OCI-LY1 (cell line): ENCODE measurements around the gene UTS2R.

Experiments used
- H2AFZ ChIP-seq: fragments of 200-600 bp; sonication (generic), shearing (Covaris generic); 2 replicates; pipeline ENCODE4 v1.6.0; 2014; ENCODE audit warnings: antibody characterized with exemption, mild to moderate bottlenecking, low read length
- H3F3A ChIP-seq: fragments of 200-600 bp; sonication (generic), shearing (Covaris generic); 2 replicates; pipeline ENCODE4 v1.6.0; 2014; ENCODE audit warnings: mild to moderate bottlenecking, antibody characterized with exemption, low read length, moderate library complexity; ENCODE audit not compliant: insufficient read depth
- H3K27ac ChIP-seq: fragments of 200-600 bp; sonication (generic); 2 replicates; pipeline ENCODE4 v1.5.1; 2014; ENCODE audit warnings: low read length, mixed run types, mild to moderate bottlenecking, low read depth; ENCODE audit not compliant: poor library complexity, severe bottlenecking
- H3K27me3 ChIP-seq: fragments of 200-600 bp; sonication (generic); 2 replicates; pipeline ENCODE4 v1.6.0; 2014; ENCODE audit warnings: antibody characterized with exemption, mild to moderate bottlenecking, low read length, moderate library complexity; ENCODE audit not compliant: insufficient read depth
- H3K36me3 ChIP-seq: fragments of 200-600 bp; sonication (generic); 2 replicates; pipeline ENCODE4 v1.6.1; 2014; ENCODE audit warnings: mild to moderate bottlenecking, antibody characterized with exemption, low read length, moderate library complexity, mixed read lengths; ENCODE audit not compliant: insufficient read depth
- H3K4me1 ChIP-seq: fragments of 200-600 bp; sonication (generic); 2 replicates; pipeline ENCODE4 v1.5.1; 2014; ENCODE audit warnings: mild to moderate bottlenecking, low read length, moderate library complexity; ENCODE audit not compliant: insufficient read depth, severe bottlenecking
- H3K4me2 ChIP-seq: fragments of 200-600 bp; sonication (generic), shearing (Covaris generic); 2 replicates; pipeline ENCODE4 v1.6.1; 2014; ENCODE audit warnings: low read length
- H3K4me3 ChIP-seq: fragments of 200-600 bp; sonication (generic); 2 replicates; pipeline ENCODE4 v1.5.1; 2014; ENCODE audit warnings: low read length, low read depth, mild to moderate bottlenecking, mixed read lengths; ENCODE audit not compliant: poor library complexity, severe bottlenecking
- H3K79me2 ChIP-seq: fragments of 200-600 bp; shearing (Covaris generic); 2 replicates; pipeline ENCODE4 v1.6.1; 2016; ENCODE audit warnings: mixed run types, low read length, mixed read lengths; ENCODE audit not compliant: insufficient read depth
- H3K9ac ChIP-seq: fragments of 200-600 bp; sonication (generic), shearing (Covaris generic); 2 replicates; pipeline ENCODE4 v1.6.1; 2014; ENCODE audit warnings: mild to moderate bottlenecking, low read length, mixed read lengths
- H3K9me2 ChIP-seq: fragments of 200-600 bp; sonication (generic), shearing (Covaris generic); 2 replicates; pipeline ENCODE4 v1.6.1; 2014; ENCODE audit warnings: low read depth, mild to moderate bottlenecking, low read length, mixed read lengths
- H3K9me3 ChIP-seq: fragments of 200-600 bp; shearing (Covaris generic); 2 replicates; pipeline ENCODE4 v1.6.1; 2014; ENCODE audit warnings: low read length, mixed read lengths
- H4K20me1 ChIP-seq: fragments of 200-600 bp; sonication (generic), shearing (Covaris generic); 2 replicates; pipeline ENCODE4 v1.6.0; 2016; ENCODE audit warnings: mild to moderate bottlenecking, low read length; ENCODE audit not compliant: insufficient read depth
- CTCF ChIP-seq: fragments of 200-600 bp; sonication (generic), shearing (Covaris generic); IDR thresholded peaks from 2 replicates; pipeline ENCODE4 v1.5.1; 2017; ENCODE audit warnings: mild to moderate bottlenecking, antibody characterized with exemption, low read length, moderate library complexity, mixed read lengths
- EZH2 ChIP-seq: fragments of 200-600 bp; sonication (generic), shearing (Covaris generic); IDR thresholded peaks from 2 replicates; pipeline ENCODE4 v1.8.0; 2017; ENCODE audit warnings: borderline replicate concordance, mixed run types, mild to moderate bottlenecking, antibody characterized with exemption, low read length, moderate library complexity, mixed read lengths

UTS2R gene

GRCh38 chr17:82371333-82372248, at the start of gene UTS2R:
UTS2R (plus strand) TSS chr17:82371765; CDS start chr17:82374325, 2,560 bp downstream.
- Histone ChIP-seq H3K79me2 (no peaks in the 10 kb centered on the region), H3K4me2 (peak within 1 kb of the TSS; percentile 81), H3K9me2 (no peaks in the 10 kb centered on the region), H3K4me3 (peak within 1 kb of the TSS; percentile 37), H3K9me3 (no peaks in the 10 kb centered on the region), H3K9ac (peak within 1 kb of the TSS; percentile 43; the same call in 1 of the 2 replicates), H3K4me1 (peaks cover 16% of the 10 kb centered on the region), H2AFZ (no peak within 1 kb of the TSS; the same call in 1 of the 2 replicates), H3K36me3 (no peaks in the 10 kb centered on the region; the same call in 1 of the 2 replicates), H3K27ac (no peak within 1 kb of the TSS), H3K27me3 (no peaks in the 10 kb centered on the region; the same call in 1 of the 2 replicates), H3F3A (no peaks in the 10 kb centered on the region; the same call in 1 of the 2 replicates), H4K20me1 (no peaks in the 10 kb centered on the region)
- TF ChIP-seq CTCF (no peak), EZH2 (no peak)

GRCh38 chr17:82321947-82322466, 49.6 kb upstream of the UTS2R start:
- no peak overlapping the region for H3K4me2 ChIP-seq
- TF ChIP-seq CTCF (no peak), EZH2 (no peak)
- H2AFZ ChIP-seq, result no peak overlapping the region
- no peaks in the 10 kb centered on the region; the same call in 1 of the 2 replicates for H3F3A ChIP-seq
- no peak overlapping the region for H3K9ac ChIP-seq
- peaks cover 11% of the 10 kb centered on the region for H3K27me3 ChIP-seq
- no peak overlapping the region for H3K27ac ChIP-seq
- no peak overlapping the region for H3K4me3 ChIP-seq
- no peaks in the 10 kb centered on the region for H3K36me3 ChIP-seq
- H3K9me3 ChIP-seq, result no peaks in the 10 kb centered on the region
- no peaks in the 10 kb centered on the region for H3K9me2 ChIP-seq
- peaks cover 10% of the 10 kb centered on the region for H3K4me1 ChIP-seq
- H3K79me2 ChIP-seq, result no peaks in the 10 kb centered on the region
- no peaks in the 10 kb centered on the region for H4K20me1 ChIP-seq

GRCh38 chr17:82322526-82323453, 48.8 kb upstream of the UTS2R start:
- Histone ChIP-seq H3K9ac (no peak overlapping the region), H3K9me2 (no peaks in the 10 kb centered on the region), H4K20me1 (no peaks in the 10 kb centered on the region), H3K79me2 (no peaks in the 10 kb centered on the region), H2AFZ (no peak overlapping the region), H3K9me3 (no peaks in the 10 kb centered on the region), H3K36me3 (no peaks in the 10 kb centered on the region), H3K4me1 (peaks cover 10% of the 10 kb centered on the region), H3K27ac (no peak overlapping the region), H3K4me2 (no peak overlapping the region), H3K27me3 (peaks cover 14% of the 10 kb centered on the region), H3F3A (no peaks in the 10 kb centered on the region; the same call in 1 of the 2 replicates), H3K4me3 (no peak overlapping the region)
- TF ChIP-seq CTCF (no peak), EZH2 (no peak)
